ENCODE results near the gene OR4K1.
"Not testable (repeated sequence)": the region's sequence is repeated elsewhere in the genome, so short reads cannot be mapped to it uniquely, and the experiment has no call there.

OR4K1 gene

GRCh38 chr14:19930617-19931016 is at the start of gene OR4K1:
Gene OR4K1, plus strand, starts transcription at chr14:19930917. Its CDS starts 4,750 bp downstream, at chr14:19935667.
- no peak for DNase-seq

- DNase-seq: no peak
These were observed 35.4 kb upstream of the OR4K1 start for GRCh38 chr14:19895282-19895681.

GRCh38 chr14:19900999-19901398 is 29.7 kb upstream of the OR4K1 start:
- no peak for DNase-seq

GRCh38 chr14:19902409-19902808 is 28.3 kb upstream of the OR4K1 start:
- no peak for DNase-seq

- no peak for DNase-seq
These were observed 24.1 kb upstream of the OR4K1 start for GRCh38 chr14:19906665-19907064.

GRCh38 chr14:19911114-19911513 is 19.6 kb upstream of the OR4K1 start:
- no peak for DNase-seq

GRCh38 chr14:19917243-19917642 is 13.5 kb upstream of the OR4K1 start:
- no peak for DNase-seq

- DNase-seq: no peak
These were observed 12.7 kb upstream of the OR4K1 start for GRCh38 chr14:19917955-19918518.

GRCh38 chr14:19918553-19919264 is 12.0 kb upstream of the OR4K1 start:
- DNase-seq: no peak

- no peak for DNase-seq
These were observed 10.6 kb upstream of the OR4K1 start, which contains the start of gene OR4K5 for GRCh38 chr14:19920021-19920657. Gene OR4K5, plus strand, starts transcription at chr14:19920607. Its CDS starts 0 bp downstream, at chr14:19920607.

GRCh38 chr14:19941668-19942067 is 11.0 kb downstream of the OR4K1 start:
- DNase-seq: no peak

GRCh38 chr14:19947413-19948090 is 16.8 kb downstream of the OR4K1 start:
- no peak for DNase-seq

- DNase-seq: no peak
These were observed 18.5 kb downstream of the OR4K1 start for GRCh38 chr14:19949218-19949617.

- not testable (repeated sequence) for DNase-seq
These were observed 39.0 kb downstream of the OR4K1 start for GRCh38 chr14:19969735-19970134.

GRCh38 chr14:19974844-19975243 is 44.1 kb downstream of the OR4K1 start:
- DNase-seq: no peak

GRCh38 chr14:19975291-19975690 is 44.6 kb downstream of the OR4K1 start, which contains the start of gene OR4K15:
Gene OR4K15, plus strand, starts transcription at chr14:19975591. Its CDS starts 0 bp downstream, at chr14:19975591.
- DNase-seq: no peak

Data from NCI-H69 (cell line).